Stimulated activated CD8-positive, alpha-beta memory T cell treated with anti-CD3 and anti-CD28 coated beads, Interleukin-15, amount 100 ng/mL, for 1 hour (primary cell): ENCODE results near the gene ATP5MG.
"Not testable (repeated sequence)": the region's sequence is repeated elsewhere in the genome, so short reads cannot be mapped to it uniquely, and the experiment has no call there.

ENCODE experiments used
- DNase-seq: peaks from one replicate; pipeline ENCODE4 v3.0.0-alpha.2; 2020; ENCODE audit warnings: low read depth

The ATP5MG gene

GRCh38 chr11:118410055-118410745 is 8.8 kb downstream of the ATP5MG start:
- DNase-seq = no peak

GRCh38 chr11:118411530-118411929 is 10.1 kb downstream of the ATP5MG start:
- no peak for DNase-seq

GRCh38 chr11:118412921-118413320 is 11.5 kb downstream of the ATP5MG start:
- DNase-seq = no peak

GRCh38 chr11:118415062-118415738 is 13.8 kb downstream of the ATP5MG start:
- no peak for DNase-seq

- DNase-seq = no peak
Observed at GRCh38 chr11:118415739-118416068, 14.3 kb downstream of the ATP5MG start.

- not testable (repeated sequence) for DNase-seq
Observed at GRCh38 chr11:118416900-118417299, 15.5 kb downstream of the ATP5MG start.

GRCh38 chr11:118417801-118418200 is 16.4 kb downstream of the ATP5MG start:
- no peak for DNase-seq

- DNase-seq = no peak
Observed at GRCh38 chr11:118418766-118419165, 17.4 kb downstream of the ATP5MG start.

GRCh38 chr11:118427707-118428106 is 26.3 kb downstream of the ATP5MG start:
- DNase-seq = no peak

GRCh38 chr11:118430956-118431355 is 29.6 kb downstream of the ATP5MG start:
- no peak for DNase-seq

- no peak for DNase-seq
Observed at GRCh38 chr11:118434123-118434552, 32.7 kb downstream of the ATP5MG start.

GRCh38 chr11:118434553-118435289 is 33.3 kb downstream of the ATP5MG start:
- DNase-seq = no peak

GRCh38 chr11:118435290-118435892 is 34.0 kb downstream of the ATP5MG start:
- peak; percentile 27 for DNase-seq

GRCh38 chr11:118435893-118436624 is 34.7 kb downstream of the ATP5MG start, which contains the start of gene KMT2A:
Gene KMT2A (plus strand): TSS chr11:118436492. CDS start chr11:118436513, 21 bp downstream.
- DNase-seq = peak; percentile 88

GRCh38 chr11:118436639-118437207 is 35.3 kb downstream of the ATP5MG start:
- no peak for DNase-seq

GRCh38 chr11:118437208-118438125 is 36.1 kb downstream of the ATP5MG start:
- DNase-seq = peak; percentile 20

GRCh38 chr11:118438314-118438931 is 37.0 kb downstream of the ATP5MG start:
- peak; percentile 9 for DNase-seq

GRCh38 chr11:118439646-118440045 is 38.2 kb downstream of the ATP5MG start:
- no peak for DNase-seq

- no peak for DNase-seq
Observed at GRCh38 chr11:118441770-118442275, 40.4 kb downstream of the ATP5MG start.

- DNase-seq = no peak
Observed at GRCh38 chr11:118442301-118442700, 40.9 kb downstream of the ATP5MG start.
